A549 treated with CpdA at 1 μM for 4 hours (cell line): ENCODE results near the gene OR51I1. TPM values are rescaled to one million over a fixed set of nuclear protein-coding genes. Genes with fewer than 3 reads are reported as not detected.

Experiments used
- total RNA-seq: library from RNA; stranded (reverse); fragments of 200-300 nt; extraction: Qiagen RNA extraction; gene quantifications from 5 replicates; pipeline ENCODE4 v1.2.3, GENCODE V29; 2022; ENCODE audit warnings: low read depth

OR51I1 gene, protein sequence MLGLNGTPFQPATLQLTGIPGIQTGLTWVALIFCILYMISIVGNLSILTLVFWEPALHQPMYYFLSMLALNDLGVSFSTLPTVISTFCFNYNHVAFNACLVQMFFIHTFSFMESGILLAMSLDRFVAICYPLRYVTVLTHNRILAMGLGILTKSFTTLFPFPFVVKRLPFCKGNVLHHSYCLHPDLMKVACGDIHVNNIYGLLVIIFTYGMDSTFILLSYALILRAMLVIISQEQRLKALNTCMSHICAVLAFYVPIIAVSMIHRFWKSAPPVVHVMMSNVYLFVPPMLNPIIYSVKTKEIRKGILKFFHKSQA
- not detected in 5 replicates for total RNA-seq

DNA sequence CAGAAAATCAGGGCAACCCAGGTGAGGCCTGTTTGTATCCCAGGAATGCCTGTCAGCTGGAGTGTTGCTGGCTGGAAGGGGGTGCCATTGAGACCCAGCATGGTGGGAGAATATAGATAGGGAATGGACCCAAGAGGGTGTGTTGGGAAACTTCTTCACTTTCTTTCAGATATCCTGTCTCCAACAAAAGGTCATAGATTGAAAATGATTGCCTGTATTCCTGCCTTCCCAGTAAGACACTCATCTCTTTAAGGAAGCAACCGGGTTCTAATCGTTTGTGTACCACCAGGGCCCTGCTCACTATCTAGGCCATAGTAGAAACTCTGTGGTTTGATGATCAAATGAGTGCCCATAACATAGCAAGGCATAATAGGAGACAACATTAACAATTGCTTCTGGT is at the start of gene OR51I1:
Gene OR51I1, minus strand, starts transcription at position 101 of the 400 bp plus-strand sequence. Its CDS starts 0 bp downstream, at position 101.

DNA sequence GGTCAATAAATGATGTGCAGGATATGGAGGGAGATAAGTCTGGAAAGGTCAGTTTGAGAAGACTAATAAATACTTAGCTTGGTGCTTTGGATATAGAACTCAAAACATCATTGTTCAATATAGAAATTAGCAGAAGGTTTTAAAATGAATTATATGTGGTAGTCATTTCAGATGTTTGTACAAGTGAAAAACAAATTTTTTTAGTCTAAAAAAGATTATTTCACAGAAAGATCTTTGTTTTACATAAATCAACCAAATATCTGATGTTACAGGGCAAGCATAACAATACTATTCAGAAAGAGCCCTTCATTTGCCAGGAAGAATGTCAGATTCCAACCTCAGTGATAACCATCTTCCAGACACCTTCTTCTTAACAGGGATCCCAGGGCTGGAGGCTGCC is 47.1 kb upstream of the OR51I1 start, which contains the start of gene OR52D1:
Gene OR52D1, plus strand, starts transcription at position 301 of the 400 bp plus-strand sequence. Its CDS starts 22 bp downstream, at position 323.

DNA sequence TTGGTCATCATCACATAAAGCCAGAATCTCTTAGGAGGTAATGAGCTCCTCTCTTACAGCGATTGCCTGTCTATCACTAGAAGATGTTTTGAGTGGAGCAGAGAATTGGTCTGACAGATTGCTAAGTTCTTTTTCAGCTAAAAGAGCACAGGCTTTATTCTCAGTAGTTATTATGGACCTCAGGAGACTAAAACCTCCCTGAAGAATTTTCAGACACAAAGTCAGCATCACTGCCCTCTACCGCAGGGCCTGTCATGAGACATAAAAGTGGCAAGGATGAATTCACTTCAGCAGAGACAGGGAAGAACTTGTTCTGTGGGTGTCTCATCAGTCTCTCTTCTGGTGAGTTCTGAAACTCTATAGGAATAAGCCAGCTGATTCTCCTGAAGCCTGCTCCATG is 7.7 kb upstream of the OR51I1 start, which contains the start of gene OR51I2:
Gene OR51I2, plus strand, starts transcription at position 301 of the 400 bp plus-strand sequence. CDS start 4,166 bp downstream, outside the sequence.

DNA sequence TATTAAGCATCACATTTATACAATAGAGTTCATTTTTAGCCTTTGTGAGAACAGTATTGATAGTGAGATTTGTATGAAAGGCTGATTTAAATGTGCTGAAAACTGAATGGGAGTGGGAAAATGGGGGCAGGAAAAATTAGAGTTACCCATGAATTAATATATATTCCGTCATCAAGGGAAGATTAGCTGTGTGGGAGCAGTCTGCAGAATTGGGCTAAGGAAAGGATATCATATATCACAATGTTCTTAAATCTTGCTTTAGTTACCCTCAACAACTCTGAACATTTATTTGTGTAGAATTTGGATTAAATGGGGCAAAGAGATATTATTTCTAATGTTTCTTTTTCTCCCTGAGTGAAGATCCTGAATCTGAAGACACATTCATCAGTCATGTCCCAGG is 19.5 kb downstream of the OR51I1 start, which contains the start of gene OR51Q1:
Gene OR51Q1, plus strand, starts transcription at position 301 of the 400 bp plus-strand sequence. Its CDS starts 90 bp downstream, at position 391.

Other genes starting within 250 kb of the OR51I1 start
- gene OR51V1, start 240.8 kb downstream of the OR51I1 start, total RNA-seq, result not detected in 5 replicates
- gene HBB, start 214.4 kb downstream of the OR51I1 start, total RNA-seq, result not detected in 5 replicates
- gene HBD, start 207.0 kb downstream of the OR51I1 start, total RNA-seq, result not detected in 5 replicates
- gene HBG1, start 191.7 kb downstream of the OR51I1 start, total RNA-seq, result not detected in 5 replicates
- gene HBG2, start 186.7 kb downstream of the OR51I1 start, total RNA-seq, result not detected in 5 replicates
- gene HBE1, start 171.6 kb downstream of the OR51I1 start, total RNA-seq, result 0.09 to 0.78 TPM (median 0.23 TPM) in 4 of 5 replicates, not detected in the other
- gene OR51B4, start 139.6 kb downstream of the OR51I1 start, total RNA-seq, result not detected in 5 replicates
- not detected in 5 replicates for gene OR51B2, start 117.2 kb downstream of the OR51I1 start, total RNA-seq
- gene OR51B5, start 98.0 kb downstream of the OR51I1 start, total RNA-seq, result 0.03 TPM in 1 of 5 replicates, not detected in the others
- not detected in 5 replicates for gene OR51B6, start 90.0 kb downstream of the OR51I1 start, total RNA-seq
- gene OR51M1, start 57.7 kb downstream of the OR51I1 start, total RNA-seq, result not detected in 5 replicates
- not detected in 5 replicates for gene OR51Q1, start 19.4 kb downstream of the OR51I1 start, total RNA-seq
- not detected in 5 replicates for gene OR51I2, start 7.8 kb upstream of the OR51I1 start, total RNA-seq
- not detected in 5 replicates for gene OR52D1, start 47.2 kb upstream of the OR51I1 start, total RNA-seq
- not detected in 5 replicates for gene UBQLN3, start 68.4 kb upstream of the OR51I1 start, total RNA-seq
- gene UBQLNL, start 75.2 kb upstream of the OR51I1 start, total RNA-seq, result 0.08 to 0.20 TPM in 2 of 5 replicates, not detected in the others
- gene OR52H1, start 107.0 kb upstream of the OR51I1 start, total RNA-seq, result not detected in 5 replicates
- not detected in 5 replicates for gene OR52B6, start 139.4 kb upstream of the OR51I1 start, total RNA-seq
- gene TRIM6, start 155.1 kb upstream of the OR51I1 start, total RNA-seq, result 10.8 to 14.1 TPM (median 11.6 TPM) in 5 replicates
- 2.3 to 4.3 TPM (median 3.3 TPM) in 5 replicates for gene TRIM34, start 183.5 kb upstream of the OR51I1 start, total RNA-seq
- 12.4 to 15.5 TPM (median 12.8 TPM) in 5 replicates for gene TRIM5, start 243.6 kb upstream of the OR51I1 start, total RNA-seq
- gene TRIM22, start 248.3 kb upstream of the OR51I1 start, total RNA-seq, result 0.57 to 1.1 TPM (median 0.82 TPM) in 5 replicates